ENCODE measurements around the gene RNPEPL1. TPM values are rescaled to one million over a fixed set of nuclear protein-coding genes. Genes with fewer than 3 reads are reported as not detected.

The RNPEPL1 gene
- total RNA-seq = 7.4 and 8.5 TPM in 2 replicates

GRCh38 chr2:240567872-240568677 lies at the start of gene RNPEPL1:
Gene RNPEPL1 (plus strand): TSS chr2:240568484. CDS start chr2:240568587, 103 bp downstream.

GRCh38 chr2:240557808-240558207 lies 10.5 kb upstream of the RNPEPL1 start, which contains the start of gene ANKMY1:
Gene ANKMY1 (minus strand): TSS chr2:240557988. CDS start chr2:240557335, 653 bp downstream.

GRCh38 chr2:240560084-240560479 lies 8.2 kb upstream of the RNPEPL1 start, which contains the start of gene DUSP28:
Gene DUSP28 (plus strand): TSS chr2:240560357. CDS start chr2:240560685, 328 bp downstream.

DNA sequence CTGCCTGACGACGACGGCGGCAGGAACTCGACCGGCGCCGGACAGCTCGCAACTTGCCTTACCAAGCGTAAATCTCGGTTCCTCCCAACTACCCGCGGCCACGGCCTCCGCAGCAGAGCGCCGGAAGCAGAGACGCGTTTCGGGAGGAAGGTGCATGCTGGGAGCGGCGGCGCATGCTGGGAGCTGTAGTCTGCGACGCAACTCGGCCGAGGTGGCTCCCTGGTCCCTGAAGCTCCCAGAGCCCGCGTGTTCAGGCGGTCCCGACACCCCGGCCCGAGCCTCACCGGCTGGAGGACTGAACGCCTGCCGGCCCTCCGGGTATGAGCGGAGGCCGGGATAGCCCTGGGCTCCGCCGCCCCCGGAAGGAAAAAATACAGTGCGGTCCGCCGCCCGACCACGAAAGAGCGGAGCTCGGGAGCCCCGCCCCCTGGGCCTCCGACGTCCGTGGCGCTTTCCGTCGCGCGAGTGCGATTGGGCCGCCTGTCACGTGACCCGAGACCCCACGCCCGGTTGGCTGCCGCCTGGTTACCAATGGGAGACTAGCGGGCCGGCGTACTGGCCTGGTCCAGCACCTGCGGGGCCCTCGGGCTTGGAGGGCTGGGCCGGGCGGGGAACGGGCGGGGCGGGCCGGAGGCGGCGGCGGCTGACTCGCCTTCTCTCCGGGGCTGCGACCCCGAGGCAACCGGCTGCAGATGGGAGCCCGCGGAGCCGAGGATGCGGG lies 18.1 kb downstream of the RNPEPL1 start, which contains the start of gene CAPN10:
TSS of gene CAPN10 (plus strand) at position 537 of the 721 bp plus-strand sequence. CDS start at position 715, 178 bp downstream.

DNA sequence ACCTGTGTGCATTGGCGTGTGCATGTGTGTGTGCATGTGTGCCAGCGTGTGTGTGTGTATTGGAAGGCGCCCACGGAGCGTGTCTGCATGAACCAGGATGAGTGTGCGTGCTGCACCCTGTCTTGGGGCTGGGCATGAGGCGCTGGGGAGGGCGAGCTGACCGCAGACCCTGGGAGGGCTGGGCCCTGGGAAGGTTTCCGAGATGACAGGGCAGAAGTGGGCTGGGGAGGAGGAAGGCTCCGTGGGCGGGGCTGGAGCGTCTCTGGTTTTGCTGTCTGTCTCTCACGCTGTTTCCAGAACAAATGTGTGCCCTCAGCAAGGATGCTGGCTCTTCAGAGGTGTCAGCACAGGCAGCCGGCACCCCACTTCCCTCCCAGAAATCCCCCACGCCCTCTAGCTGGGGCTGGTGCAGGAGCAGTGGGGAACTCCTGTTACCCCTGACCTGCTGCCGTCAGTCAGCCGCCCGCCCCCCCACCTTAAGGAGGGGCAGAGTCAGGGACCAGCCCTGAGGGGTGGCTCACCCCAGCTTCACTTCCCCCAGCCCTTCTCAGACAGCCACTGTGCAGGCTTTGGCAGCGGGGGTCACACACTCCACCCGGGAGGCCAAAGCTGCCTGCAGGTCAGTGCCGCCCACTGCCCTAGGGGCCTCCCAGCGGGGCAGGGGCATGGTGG lies 56.8 kb downstream of the RNPEPL1 start, which contains the start of gene GPR35:
TSS of gene GPR35 (plus strand) at position 531 of the 672 bp plus-strand sequence. CDS start 4,473 bp downstream, outside the sequence.

Other genes starting within 250 kb of the RNPEPL1 start
- gene GPC1, start 132.8 kb upstream of the RNPEPL1 start, total RNA-seq = 52.1 and 57.9 TPM in 2 replicates
- gene ANKMY1, start 10.5 kb upstream of the RNPEPL1 start, total RNA-seq = 4.8 and 5.8 TPM in 2 replicates
- gene DUSP28, start 8.1 kb upstream of the RNPEPL1 start, total RNA-seq = 2.0 and 2.1 TPM in 2 replicates
- 20.1 TPM in 2 replicates for gene CAPN10, start 18.2 kb downstream of the RNPEPL1 start, total RNA-seq
- gene GPR35, start 57.0 kb downstream of the RNPEPL1 start, total RNA-seq = 0.28 and 0.74 TPM in 2 replicates
- gene AQP12B, start 114.4 kb downstream of the RNPEPL1 start, total RNA-seq = not detected in 2 replicates
- gene AQP12A, start 123.4 kb downstream of the RNPEPL1 start, total RNA-seq = not detected in 2 replicates